PC-9 (cell line): ENCODE measurements around the gene COX10.

Experiments
- EZH2 ChIP-seq: fragments of 200-600 bp; sonication (generic); IDR thresholded peaks from 2 replicates; pipeline ENCODE4 v1.8.0; 2017; ENCODE audit warnings: antibody characterized with exemption, low read depth
- TF ChIP-seq, protein P1 (sequence below): fragments of 200-600 bp; sonication (generic); conservative IDR thresholded peaks from 2 replicates; pipeline ENCODE4 v1.6.1; 2017; ENCODE audit warnings: mixed run types, antibody characterized with exemption, mild to moderate bottlenecking, moderate library complexity

DNA sequence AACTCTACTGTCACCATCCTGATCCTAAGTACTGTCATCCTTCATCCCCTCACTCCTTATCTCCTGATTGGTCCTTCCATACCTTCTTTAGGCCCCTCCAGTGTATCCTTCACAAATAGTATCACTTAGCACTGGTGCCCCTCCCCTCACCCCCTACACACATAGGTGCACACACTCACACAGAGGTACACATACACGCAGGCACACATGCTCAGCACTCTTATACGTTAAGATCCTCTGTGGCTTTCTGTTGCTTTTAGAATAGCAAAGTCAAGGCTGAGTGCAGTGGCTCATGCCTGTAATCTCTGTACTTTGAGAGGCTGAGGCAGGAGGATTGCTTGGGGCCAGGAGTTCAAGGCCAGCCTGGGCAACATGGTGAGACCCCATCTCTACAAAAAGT, 135.2 kb downstream of the COX10 start:
- TF ChIP-seq, protein P1, sequence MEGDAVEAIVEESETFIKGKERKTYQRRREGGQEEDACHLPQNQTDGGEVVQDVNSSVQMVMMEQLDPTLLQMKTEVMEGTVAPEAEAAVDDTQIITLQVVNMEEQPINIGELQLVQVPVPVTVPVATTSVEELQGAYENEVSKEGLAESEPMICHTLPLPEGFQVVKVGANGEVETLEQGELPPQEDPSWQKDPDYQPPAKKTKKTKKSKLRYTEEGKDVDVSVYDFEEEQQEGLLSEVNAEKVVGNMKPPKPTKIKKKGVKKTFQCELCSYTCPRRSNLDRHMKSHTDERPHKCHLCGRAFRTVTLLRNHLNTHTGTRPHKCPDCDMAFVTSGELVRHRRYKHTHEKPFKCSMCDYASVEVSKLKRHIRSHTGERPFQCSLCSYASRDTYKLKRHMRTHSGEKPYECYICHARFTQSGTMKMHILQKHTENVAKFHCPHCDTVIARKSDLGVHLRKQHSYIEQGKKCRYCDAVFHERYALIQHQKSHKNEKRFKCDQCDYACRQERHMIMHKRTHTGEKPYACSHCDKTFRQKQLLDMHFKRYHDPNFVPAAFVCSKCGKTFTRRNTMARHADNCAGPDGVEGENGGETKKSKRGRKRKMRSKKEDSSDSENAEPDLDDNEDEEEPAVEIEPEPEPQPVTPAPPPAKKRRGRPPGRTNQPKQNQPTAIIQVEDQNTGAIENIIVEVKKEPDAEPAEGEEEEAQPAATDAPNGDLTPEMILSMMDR = no peak
- no peak for TF ChIP-seq EZH2
